ENCODE results near the gene SERPINI1.

SERPINI1 gene

DNA sequence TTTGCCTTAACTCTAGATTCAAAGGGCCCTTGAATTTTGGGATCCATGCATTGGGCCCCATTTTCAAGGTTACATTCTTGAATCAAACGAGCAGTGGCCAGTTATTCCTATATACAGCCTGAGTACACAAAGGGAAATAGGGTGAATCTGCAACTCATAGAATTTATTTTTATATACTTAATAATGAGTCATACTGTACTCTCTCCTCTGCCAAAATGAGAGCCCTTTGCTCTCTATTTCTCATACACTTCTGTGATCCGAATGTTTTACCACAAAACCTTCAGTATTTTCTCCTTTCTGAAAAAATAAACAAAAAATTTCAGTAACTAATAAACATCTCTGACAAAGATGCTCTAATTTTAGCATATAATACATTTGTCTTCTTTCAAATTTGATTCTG lies 116.7 kb downstream of the SERPINI1 start:
- DNase-seq, result no peak

DNA sequence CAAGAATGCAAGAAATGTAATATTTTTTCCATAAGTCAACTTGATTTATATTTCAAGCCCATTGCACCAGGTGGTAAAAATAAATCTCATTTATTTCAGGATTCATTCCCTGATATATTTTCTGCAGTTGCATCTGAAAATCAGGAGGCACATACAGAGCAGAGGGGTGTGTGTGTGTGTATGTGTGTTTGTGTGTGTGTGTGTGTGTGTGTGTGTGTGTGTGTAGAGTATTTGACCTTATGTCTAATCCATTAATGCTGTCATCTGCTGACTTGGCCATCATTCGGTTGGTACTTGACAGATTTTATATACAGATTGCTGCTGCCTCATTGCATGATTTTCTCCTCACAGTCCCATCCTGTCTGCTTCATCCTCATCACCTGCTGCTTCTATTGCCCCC lies 118.5 kb downstream of the SERPINI1 start:
- DNase-seq, result no peak

DNA sequence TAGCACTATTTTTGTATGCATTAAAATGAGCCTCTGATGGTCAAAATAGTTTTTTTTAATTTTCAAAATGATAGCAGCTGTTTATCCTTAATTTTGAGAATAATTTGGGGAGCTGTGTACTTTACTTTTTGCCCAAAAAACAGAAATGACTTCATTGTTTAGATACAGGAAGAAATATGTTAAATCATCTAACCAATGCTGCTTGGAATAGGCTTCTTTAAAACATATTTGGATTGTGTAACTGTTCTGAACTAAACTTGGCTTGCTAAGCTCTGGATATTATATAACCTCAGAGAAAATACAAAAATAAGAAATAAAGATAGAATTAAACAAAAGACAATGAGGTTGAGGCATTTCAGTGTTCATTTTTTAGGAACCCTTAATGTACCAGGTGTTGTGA lies 119.3 kb downstream of the SERPINI1 start:
- DNase-seq, result no peak

- DNase-seq, result no peak
Observed at GRCh38 chr3:167855306-167855705, 119.8 kb downstream of the SERPINI1 start.

- no peak for DNase-seq
Observed at GRCh38 chr3:167858865-167859264, 123.3 kb downstream of the SERPINI1 start.

- no peak for DNase-seq
Observed at GRCh38 chr3:167859610-167860009, 124.1 kb downstream of the SERPINI1 start.

DNA sequence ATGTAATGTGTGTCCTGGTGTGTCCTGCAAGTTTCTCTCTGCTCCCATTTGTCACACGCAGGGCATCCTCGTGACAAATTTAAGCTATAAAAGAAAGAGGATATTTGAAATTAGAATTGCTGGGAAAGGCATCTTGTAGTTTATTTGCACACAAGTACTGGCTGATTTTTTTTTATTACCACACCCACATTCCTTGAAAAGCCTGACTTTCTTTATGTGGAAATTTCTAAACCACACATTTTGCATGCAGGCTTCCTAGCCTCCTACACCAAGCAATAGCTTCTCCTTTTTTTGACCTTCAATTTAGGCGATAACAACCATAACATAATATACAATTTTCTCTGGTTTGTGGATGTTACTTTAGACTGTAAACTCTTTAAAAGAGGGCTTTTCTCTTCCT lies 126.1 kb downstream of the SERPINI1 start:
- DNase-seq, result no peak

DNA sequence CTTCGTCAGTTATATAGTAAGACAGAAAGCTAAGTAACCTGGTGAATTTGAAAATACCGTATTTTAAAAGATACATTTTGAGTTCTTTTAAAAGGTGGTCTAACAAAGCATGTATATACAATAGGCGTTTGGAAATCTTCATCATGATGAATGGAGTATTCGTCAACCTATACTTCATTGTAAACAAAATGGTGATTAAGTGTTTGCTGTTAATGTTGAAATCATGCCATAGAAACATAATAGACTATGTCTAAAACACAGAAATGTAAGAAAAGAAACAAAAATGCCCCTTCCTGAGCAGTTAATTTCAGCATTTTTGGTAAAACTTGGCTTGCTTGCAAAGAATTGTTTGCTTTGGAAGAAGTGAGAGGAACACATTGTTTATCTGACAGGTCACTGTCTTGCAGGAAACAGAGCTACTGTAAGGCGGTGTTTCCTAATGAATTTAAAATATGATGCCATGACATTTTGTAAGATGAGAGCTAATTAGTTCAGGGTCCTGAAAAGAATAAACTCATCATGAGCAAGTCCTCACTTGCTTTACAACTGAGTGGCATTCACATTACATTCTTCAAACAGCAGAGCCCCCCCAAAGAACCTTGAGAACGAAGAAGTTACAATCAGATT lies 126.7 kb downstream of the SERPINI1 start:
- DNase-seq, result no peak

DNA sequence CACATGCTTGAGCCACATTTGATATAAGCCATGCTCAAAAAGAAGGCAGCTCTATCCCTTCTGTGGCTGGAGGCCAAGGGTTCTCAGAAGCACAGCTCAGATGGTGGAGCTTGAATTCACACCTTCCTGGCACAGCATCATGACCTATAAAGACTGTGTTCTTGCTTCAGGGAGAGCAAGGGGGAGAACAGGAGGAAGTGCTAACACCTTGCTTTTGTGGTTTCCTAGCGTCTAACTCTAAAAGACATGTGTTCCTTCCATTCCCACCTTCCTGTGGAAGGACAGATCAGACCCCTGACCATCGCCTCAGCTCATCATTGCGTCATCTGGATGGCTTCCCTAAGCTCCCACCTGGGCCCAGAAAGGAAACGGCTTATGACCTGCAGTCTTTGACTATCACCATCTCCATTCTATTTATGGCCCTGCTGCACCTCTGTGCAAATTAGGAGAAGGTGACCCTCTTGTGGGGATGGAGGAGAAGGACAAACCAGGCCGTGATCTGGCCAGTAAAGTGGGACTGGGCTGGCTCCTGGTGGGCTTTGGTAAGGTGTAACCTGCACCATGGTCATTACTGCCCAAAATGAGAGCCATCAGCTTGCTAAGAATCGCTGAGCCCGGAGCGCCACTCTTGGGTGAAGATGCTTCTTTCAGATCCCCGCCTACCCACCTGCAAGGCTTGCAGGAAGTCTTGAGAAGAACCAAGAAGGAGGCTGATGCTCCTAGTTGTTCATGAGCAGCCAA lies 128.5 kb downstream of the SERPINI1 start:
- DNase-seq, result no peak

GRCh38 chr3:167864552-167864874 lies 129.0 kb downstream of the SERPINI1 start:
- DNase-seq, result no peak

DNA sequence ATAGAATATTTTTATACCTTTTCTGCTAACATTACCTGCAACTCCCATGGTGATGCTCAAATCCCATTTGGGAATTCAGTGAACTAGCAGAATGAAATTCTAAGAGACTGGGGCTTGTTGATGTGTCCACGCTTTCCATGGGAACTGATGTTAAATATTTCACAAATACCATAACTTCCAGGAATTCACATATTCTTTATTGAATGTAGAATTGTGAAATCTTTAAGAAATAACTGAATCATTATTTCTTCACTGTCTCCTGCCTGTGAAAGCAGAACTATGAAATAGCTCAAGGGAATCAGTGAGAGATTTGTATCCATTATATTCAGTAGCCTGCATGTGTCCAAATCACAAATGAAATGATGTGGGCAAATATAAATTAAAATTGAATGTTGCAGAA lies 130.8 kb downstream of the SERPINI1 start:
- DNase-seq, result no peak

- DNase-seq, result no peak
Observed at GRCh38 chr3:167867981-167868380, 132.5 kb downstream of the SERPINI1 start.

GRCh38 chr3:167870181-167870580 lies 134.7 kb downstream of the SERPINI1 start:
- no peak for DNase-seq

- DNase-seq, result no peak
Observed at GRCh38 chr3:167870759-167871158, 135.2 kb downstream of the SERPINI1 start.

DNA sequence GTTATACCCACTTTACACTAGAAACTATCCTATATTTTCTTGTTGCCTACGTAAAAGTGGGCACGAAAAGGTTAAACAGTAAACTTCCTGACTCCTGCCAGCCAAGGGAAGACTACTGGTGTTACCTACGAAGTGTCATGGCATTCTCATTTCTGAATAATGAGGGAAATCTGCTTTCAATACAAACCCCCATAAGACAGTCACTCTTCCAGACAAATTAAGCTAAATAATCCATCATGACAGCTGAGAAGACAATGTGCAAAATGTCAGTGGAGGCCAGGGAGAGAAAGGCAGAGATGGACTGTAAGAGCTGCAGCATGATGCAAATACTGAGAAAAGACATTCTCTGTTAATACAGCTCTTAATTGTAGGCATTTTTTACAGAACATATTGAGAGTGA lies 136.5 kb downstream of the SERPINI1 start:
- no peak for DNase-seq

DNA sequence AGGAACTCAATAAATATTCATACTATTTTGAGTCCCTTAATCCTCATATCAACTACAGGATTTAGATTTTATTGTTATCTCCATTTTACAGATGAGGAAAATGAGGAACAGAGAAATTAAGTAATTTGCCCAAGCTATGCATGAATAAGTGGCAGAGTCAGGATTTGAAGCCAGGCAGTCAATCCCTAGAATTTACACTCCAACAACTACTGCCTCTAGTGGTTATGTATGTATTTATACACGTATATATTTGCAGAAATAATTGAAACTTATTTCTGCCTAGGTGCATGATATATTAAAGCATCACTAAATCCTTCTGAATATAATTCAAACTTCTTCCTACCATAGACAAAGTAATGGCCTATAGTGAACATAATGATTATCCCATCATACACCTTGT lies 137.4 kb downstream of the SERPINI1 start:
- DNase-seq, result no peak

DNA sequence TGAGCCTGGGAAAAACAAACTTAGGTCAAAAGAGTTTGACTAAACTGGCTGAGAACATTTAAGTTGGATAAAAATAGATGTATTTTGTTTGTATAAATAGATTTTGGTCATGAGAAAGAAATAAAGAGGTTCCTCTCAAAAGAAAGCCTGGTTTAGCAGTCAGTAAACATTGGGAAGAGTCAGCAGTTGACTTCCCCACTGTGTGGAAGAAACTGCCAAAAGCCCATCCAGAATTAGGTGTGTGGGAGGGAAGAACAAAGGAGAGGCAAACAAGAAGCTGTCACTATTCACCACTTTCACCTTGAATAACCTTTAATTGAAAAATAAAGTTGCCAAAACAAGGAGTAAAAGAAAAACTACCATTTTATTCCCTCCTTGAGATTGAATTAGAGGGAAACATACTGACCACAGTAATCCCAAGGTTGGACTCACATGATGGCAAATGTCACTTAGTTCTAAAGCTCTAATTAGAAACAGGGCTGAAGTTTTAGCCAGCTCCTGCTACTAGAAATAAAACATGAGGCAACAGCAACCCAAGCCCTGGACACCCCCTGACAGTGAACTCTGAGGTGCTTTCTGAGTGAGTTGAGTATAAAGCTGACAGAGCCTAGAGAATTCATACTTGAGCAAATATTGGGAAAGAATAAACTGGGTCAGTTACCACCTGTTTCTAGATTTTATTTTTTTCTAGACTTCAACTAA lies 139.3 kb downstream of the SERPINI1 start:
- DNase-seq, result no peak
